OCI-LY1 (cell line): Measurements from ENCODE around the gene AKAP9.

Experiments
- CTCF ChIP-seq: fragments of 200-600 bp; sonication (generic), shearing (Covaris generic); IDR thresholded peaks from 2 replicates; pipeline ENCODE4 v1.5.1; 2017; ENCODE audit warnings: mild to moderate bottlenecking, antibody characterized with exemption, low read length, moderate library complexity, mixed read lengths
- EZH2 ChIP-seq: fragments of 200-600 bp; sonication (generic), shearing (Covaris generic); IDR thresholded peaks from 2 replicates; pipeline ENCODE4 v1.8.0; 2017; ENCODE audit warnings: borderline replicate concordance, mixed run types, mild to moderate bottlenecking, antibody characterized with exemption, low read length, moderate library complexity, mixed read lengths

- TF ChIP-seq CTCF (no peak), EZH2 (no peak)
These were observed 200.5 kb downstream of the AKAP9 start for GRCh38 chr7:92141161-92141560.
